AG09319 (cell line): ENCODE measurements around the gene ZNF185.

Source experiments
- DNase-seq: peaks from one replicate; pipeline ENCODE4 v3.0.0-alpha.2; 2010; ENCODE audit warnings: low read depth; ENCODE audit errors: extremely low read depth
- CTCF ChIP-seq: IDR thresholded peaks from 2 replicates; pipeline ENCODE4 v1.5.1; 2011; ENCODE audit warnings: low read depth, mild to moderate bottlenecking, inconsistent platforms, low read length, moderate library complexity

The ZNF185 gene

GRCh38 chrX:152884171-152884570, 13.7 kb upstream of the ZNF185 start:
- DNase-seq: no peak
- no peak for TF ChIP-seq CTCF

GRCh38 chrX:152886716-152887115, 11.2 kb upstream of the ZNF185 start:
- no peak for TF ChIP-seq CTCF

GRCh38 chrX:152892499-152892898, 5.4 kb upstream of the ZNF185 start:
- no peak for DNase-seq
- TF ChIP-seq CTCF: no peak

More at GRCh38 chrX:152886716-152887115, 11.2 kb upstream of the ZNF185 start:
- no peak for DNase-seq

GRCh38 chrX:152892999-152893891, 4.6 kb upstream of the ZNF185 start:
- no peak for TF ChIP-seq CTCF
- DNase-seq: no peak

GRCh38 chrX:152893980-152894610, 3.8 kb upstream of the ZNF185 start:
- no peak for DNase-seq
- TF ChIP-seq CTCF: no peak

- DNase-seq: no peak
- TF ChIP-seq CTCF: no peak
These were observed 2.7 kb upstream of the ZNF185 start for GRCh38 chrX:152895121-152895520.
